ENCODE results near the gene SNX12.
A peak's percentile ranks its signal among the peaks of the same experiment; 100 is the strongest.

Gene SNX12

DNA sequence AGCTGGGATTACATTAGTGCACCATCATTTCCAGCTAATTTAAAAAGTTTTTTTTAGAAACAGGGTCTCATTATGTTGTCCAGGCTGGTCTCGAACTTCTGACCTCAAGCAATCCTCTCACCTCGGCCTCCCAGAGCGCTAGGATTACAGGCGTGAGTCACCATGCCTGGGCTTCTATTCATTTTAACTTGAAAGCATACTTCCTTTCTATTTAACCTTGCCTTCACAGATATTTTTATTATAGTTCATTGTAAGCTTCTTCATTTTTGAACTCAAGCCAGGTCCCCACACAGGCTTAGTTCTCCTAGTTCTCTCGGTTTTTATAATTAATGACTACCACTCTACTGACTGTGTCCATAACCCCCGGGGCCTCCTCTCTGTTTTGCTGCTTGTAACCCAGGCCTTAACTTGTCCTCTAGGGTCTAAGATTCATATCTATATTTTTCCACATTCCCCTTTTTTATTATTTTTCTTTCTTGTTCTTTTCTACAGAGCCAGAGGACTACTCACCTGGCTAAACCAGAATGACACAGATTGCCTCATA, 50.7 kb downstream of the SNX12 start:
- Histone ChIP-seq H3K27me3 (replicated peaks) (no peaks in the 10 kb centered on the region), H3K36me3 (replicated peaks) (no peaks in the 10 kb centered on the region), H3K27ac (no peak overlapping the region), H3K4me3 (ENCODE audit: low read depth, low read length) (no peak overlapping the region)
- in situ Hi-C loops (cut with HindIII; ENCODE audit: low pct_ligation_motif_present, low sequenced_read_pairs), result no loop called here
- DNase-seq, result peak; percentile 1
- TF ChIP-seq, protein P1, sequence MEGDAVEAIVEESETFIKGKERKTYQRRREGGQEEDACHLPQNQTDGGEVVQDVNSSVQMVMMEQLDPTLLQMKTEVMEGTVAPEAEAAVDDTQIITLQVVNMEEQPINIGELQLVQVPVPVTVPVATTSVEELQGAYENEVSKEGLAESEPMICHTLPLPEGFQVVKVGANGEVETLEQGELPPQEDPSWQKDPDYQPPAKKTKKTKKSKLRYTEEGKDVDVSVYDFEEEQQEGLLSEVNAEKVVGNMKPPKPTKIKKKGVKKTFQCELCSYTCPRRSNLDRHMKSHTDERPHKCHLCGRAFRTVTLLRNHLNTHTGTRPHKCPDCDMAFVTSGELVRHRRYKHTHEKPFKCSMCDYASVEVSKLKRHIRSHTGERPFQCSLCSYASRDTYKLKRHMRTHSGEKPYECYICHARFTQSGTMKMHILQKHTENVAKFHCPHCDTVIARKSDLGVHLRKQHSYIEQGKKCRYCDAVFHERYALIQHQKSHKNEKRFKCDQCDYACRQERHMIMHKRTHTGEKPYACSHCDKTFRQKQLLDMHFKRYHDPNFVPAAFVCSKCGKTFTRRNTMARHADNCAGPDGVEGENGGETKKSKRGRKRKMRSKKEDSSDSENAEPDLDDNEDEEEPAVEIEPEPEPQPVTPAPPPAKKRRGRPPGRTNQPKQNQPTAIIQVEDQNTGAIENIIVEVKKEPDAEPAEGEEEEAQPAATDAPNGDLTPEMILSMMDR (IDR thresholded peaks at IDR 0.05; ENCODE audit: low read depth, low read length, missing control alignments), result no peak

All from brain microvascular endothelial cell (primary cell).